ENCODE results near the gene TSPO2. TPM values are rescaled to one million over a fixed set of nuclear protein-coding genes. Genes with fewer than 3 reads are reported as not detected.

TSPO2 gene
- total and polyA plus RNA-seq, 2 of the 13 experiments (the other 11 are each of a cell fraction or from before 2014, with no cell fraction given) = 0.55 TPM; not detected in 1

- TF ChIP-seq ZNF740 (CRISPR knock-in tag; IDR thresholded peaks at IDR 0.05) = no peak
- TF ChIP-seq ZNF296 (CRISPR knock-in tag; conservative IDR thresholded peaks at IDR 0.05) = no peak
- TF ChIP-seq RXRB (CRISPR knock-in tag; IDR thresholded peaks at IDR 0.05; ENCODE audit: borderline replicate concordance) = peak; percentile 73; the same call in 1 of the 2 replicates
- no peak for TF ChIP-seq CHCHD3 (CRISPR knock-in tag; IDR thresholded peaks at IDR 0.05)
- no peak for TF ChIP-seq POLR2AphosphoS5 (IDR thresholded peaks at IDR 0.05; ENCODE audit: low read depth, low read length)
- no peak for TF ChIP-seq DDIT3 (CRISPR knock-in tag; IDR thresholded peaks at IDR 0.05)
- no peak for TF ChIP-seq HBP1 (CRISPR knock-in tag; IDR thresholded peaks at IDR 0.05; ENCODE audit: low read depth)
- TF ChIP-seq STAT5B (CRISPR knock-in tag; IDR thresholded peaks at IDR 0.05) = 0 out of 2 replicates have a peak, but pooled peaks have one; percentile 17
- TF ChIP-seq LCORL (IDR thresholded peaks at IDR 0.05) = no peak
- 0 out of 2 replicates have a peak, but pooled peaks have one; percentile 40 for TF ChIP-seq LCORL (CRISPR knock-in tag; IDR thresholded peaks at IDR 0.05)
- 0 out of 2 replicates have a peak, but pooled peaks have one; percentile 19 for TF ChIP-seq ZFP1 (CRISPR knock-in tag; IDR thresholded peaks at IDR 0.05)
- peak; percentile 82 for TF ChIP-seq ARID5B (CRISPR knock-in tag; IDR thresholded peaks at IDR 0.05)
- peak; percentile 37 for TF ChIP-seq XRCC5 (optimal IDR thresholded peaks at IDR 0.05; ENCODE audit: low read length)
- TF ChIP-seq PHF8 (CRISPR knock-in tag; IDR thresholded peaks at IDR 0.05) = 0 out of 2 replicates have a peak, but pooled peaks have one; percentile 22
- TF ChIP-seq ZNF160 (CRISPR knock-in tag; IDR thresholded peaks at IDR 0.05) = no peak
- no peak for TF ChIP-seq KDM4B (CRISPR knock-in tag; IDR thresholded peaks at IDR 0.05)
- 0 out of 2 replicates have a peak, but pooled peaks have one; percentile 15 for TF ChIP-seq NAIF1 (CRISPR knock-in tag; IDR thresholded peaks at IDR 0.05; ENCODE audit: borderline replicate concordance)
- TF ChIP-seq ZNF317 (CRISPR knock-in tag; IDR thresholded peaks at IDR 0.05) = peak; percentile 39; the same call in 1 of the 2 replicates
- TF ChIP-seq ZNF615 (CRISPR knock-in tag; IDR thresholded peaks at IDR 0.05; ENCODE audit: borderline replicate concordance) = no peak
- TF ChIP-seq ZSCAN29 (CRISPR knock-in tag; conservative IDR thresholded peaks at IDR 0.05) = no peak
- peak; percentile 100 for TF ChIP-seq ZNF124 (CRISPR knock-in tag; IDR thresholded peaks at IDR 0.05)
- 0 out of 2 replicates have a peak, but pooled peaks have one; percentile 50 for TF ChIP-seq KMT2A (CRISPR knock-in tag; IDR thresholded peaks at IDR 0.05)
- no peak for TF ChIP-seq TMF1 (CRISPR knock-in tag; IDR thresholded peaks at IDR 0.05; ENCODE audit: low read depth)
- TF ChIP-seq ZNF674 (CRISPR knock-in tag; IDR thresholded peaks at IDR 0.05; ENCODE audit: low read depth) = no peak
- no peak for TF ChIP-seq ZBTB20 (CRISPR knock-in tag; IDR thresholded peaks at IDR 0.05; ENCODE audit: borderline replicate concordance, low read depth)
- peak in 1 of 2 experiments; percentile 61; a peak in 1 of 4 replicates for TF ChIP-seq EP300 (IDR thresholded peaks at IDR 0.05; ENCODE audit: low read depth in 2 of 2, low read length in 2 of 2)
- TF ChIP-seq EP300 (CRISPR knock-in tag; IDR thresholded peaks at IDR 0.05; ENCODE audit: borderline replicate concordance) = peak; percentile 52; the same call in 1 of the 2 replicates
- TF ChIP-seq KDM6A (CRISPR knock-in tag; IDR thresholded peaks at IDR 0.05; ENCODE audit: low read depth) = no peak
Measured at GRCh38 chr6:41063884-41064285, 21.6 kb downstream of the TSPO2 start (continued).

Measured in HepG2 (cell line).